GM18508 (cell line): Measurements from ENCODE around the gene ZNF598.
"Not testable (repeated sequence)": the region's sequence is repeated elsewhere in the genome, so short reads cannot be mapped to it uniquely, and the experiment has no call there.

Experiments used
- ATAC-seq: cut with Tn5 transposase; IDR thresholded peaks from one replicate; pipeline ENCODE4 v1.9.1; 2021; ENCODE audit warnings: moderate number of reproducible peaks; ENCODE audit not compliant: insufficient read depth, unreplicated experiment

The ZNF598 gene

DNA sequence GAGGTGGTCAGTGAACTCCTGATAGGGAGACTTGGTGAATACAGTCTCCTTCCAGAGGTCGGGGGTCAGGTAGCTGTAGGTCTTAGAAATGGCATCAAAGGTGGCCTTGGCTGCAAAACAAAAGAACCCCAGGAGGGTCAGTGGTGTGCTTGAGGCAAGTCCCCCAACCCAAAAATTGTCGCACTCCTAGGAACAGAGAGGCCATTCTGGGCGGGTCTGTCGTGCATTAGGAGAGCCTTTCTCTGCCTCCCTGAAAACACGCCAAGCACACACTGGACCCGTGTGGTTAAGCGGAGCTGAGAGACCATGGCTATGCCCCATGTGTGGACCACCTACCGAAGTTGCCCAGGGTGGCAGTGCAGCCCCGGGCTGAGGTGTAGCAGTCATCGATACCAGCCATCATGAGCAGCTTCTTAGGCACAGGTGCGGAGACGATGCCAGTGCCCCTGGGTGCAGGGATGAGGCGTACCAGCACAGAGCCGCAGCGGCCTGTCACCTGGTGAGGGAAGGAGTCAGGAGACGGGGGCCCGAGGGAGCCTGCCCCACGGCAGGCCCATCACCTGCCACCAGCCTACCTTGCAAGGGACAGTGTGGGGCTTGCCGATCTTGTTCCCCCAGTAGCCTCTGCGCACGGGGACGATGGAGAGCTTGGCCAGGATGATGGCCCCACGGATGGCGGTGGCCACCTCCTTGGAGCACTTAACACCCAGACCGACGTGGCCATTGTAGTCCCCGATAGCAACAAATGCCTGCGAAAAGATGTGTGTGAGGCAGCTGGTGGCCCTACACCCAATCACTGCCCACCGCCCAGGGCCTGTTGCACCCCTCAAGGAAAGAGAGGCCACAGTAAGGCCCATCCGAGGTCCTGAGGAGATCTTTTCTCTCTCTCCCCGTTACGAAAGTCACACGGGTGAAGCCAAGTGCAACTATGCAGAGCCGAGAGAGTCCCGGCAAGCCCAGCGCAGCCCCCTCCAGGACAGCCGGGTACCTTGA, 47.2 kb downstream of the ZNF598 start:
- ATAC-seq: not testable (repeated sequence)

DNA sequence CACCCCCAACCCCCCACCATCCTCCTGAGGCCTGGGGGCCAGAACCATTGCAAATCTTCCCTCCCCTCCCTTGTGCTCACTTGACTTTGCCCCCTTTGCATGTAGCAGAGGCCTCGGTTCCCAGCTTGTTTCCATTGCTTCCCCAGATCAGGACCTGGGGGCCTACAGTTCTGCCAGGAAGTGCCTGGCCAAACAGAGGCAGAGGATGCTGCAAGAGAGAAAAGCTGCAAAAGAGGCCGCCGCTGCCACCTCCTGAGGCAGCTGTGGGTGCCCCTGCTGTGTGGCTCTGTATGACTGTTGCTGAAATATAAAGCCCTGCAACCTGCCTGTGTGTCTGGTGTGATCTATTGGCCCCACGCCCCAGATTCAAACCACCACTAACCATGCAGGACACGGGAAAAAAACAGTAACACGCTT, 48.0 kb downstream of the ZNF598 start:
- no peak for ATAC-seq

DNA sequence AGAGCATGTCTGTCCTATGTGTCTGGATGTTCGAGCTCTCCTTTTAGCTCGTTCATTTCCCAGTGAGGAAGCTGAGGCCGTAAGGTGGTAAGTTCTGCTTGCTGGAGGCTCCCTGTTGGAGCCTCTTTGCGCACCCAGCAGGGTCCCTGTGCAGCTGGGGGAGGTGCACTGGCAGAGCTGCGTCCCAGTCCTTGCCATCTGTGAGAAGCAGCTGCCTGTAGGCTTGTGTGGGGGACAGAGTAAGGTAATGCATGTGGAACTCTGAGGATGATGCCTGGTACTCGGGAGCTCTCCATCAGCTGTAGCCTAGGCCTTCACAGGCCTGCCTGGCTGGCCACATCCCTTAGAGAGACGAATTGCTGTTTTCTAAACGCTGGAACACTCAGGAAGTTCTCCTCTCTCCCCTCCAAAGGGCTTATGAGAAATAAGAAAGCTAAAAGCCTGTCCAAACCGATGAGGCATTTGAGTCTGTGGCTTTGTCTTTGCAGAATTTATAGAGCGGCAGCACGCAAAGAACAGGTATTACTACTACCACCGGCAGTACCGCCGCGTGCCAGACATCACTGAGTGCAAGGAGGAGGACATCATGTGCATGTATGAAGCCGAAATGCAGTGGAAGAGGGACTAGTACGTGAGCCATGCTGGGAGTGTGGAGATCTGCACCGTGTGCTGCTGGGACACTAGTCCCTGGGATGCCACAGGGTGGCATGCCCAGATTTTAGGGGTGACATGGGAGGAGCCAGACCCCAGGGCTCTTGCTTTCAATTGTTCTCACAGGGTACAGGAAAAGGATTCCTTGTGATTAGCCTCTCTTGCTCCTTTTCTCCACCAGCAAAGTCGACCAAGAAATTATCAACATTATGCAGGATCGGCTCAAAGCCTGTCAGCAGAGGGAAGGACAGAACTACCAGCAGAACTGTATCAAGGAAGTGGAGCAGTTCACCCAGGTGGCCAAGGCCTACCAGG, 48.7 kb downstream of the ZNF598 start:
- ATAC-seq: no peak

DNA sequence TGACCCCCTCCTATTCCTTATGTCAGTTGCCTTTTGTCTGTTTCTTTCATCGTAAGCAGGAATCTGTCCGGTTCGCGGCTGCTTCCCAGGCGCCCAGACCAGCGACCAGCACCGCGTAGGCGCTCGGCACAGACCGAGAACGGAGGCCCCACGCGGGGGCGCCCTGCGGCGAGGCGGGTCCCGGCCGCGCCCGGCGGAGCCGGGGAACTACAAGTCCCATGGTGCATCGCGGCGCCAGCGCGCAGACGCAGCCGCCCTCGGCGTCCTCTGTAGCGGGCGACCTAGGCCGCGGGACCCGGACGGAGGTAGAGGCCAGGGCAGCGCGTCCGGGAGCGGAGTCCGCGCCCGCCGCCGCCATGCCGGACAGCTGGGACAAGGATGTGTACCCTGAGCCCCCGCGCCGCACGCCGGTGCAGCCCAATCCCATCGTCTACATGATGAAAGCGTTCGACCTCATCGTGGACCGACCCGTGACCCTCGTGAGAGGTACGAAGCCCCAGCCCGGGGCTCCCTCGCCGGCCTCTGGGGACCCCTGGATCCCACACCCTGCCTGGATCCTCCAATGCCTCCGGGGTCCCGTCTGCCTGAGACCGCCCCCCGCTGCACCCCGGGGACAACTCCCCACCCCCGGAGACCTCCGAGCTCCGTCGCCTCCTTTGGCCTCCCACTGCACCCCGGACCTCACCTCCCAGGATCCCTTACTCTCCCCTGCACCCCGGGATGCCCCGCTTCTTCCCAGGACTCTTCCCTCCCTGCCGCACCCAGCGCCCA, 50.2 kb downstream of the ZNF598 start, which contains the start of gene NDUFB10:
Gene NDUFB10, plus strand, starts transcription at position 270 of the 771 bp plus-strand sequence. Its CDS starts 87 bp downstream, at position 357.
- ATAC-seq: no peak

DNA sequence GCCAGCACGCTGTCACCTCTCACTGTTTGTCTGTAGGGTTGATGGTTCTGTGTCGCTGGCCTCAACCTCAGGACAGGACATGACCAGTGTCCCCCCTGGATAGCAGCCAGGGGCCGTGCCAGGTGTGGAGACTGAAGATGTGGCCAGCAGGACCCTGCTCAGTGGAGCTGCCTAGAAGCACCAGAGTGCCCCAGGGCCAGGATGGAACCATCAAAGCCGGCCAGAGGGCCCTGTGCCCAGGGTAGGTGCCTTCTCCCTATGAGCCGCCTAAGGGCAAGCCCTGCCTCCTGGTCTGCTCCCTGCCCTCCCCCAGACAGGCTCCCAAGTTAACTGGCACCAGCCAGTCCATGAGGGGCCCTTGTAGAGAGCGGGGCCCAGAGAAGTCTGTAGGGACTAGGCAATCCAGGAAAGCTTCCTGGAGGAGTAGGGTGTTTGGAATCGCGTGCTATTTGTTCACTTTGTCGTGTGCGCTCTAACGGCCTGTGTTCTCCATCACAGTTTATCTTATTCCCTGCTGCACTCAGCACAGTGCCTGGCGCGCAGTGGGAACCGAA, 50.8 kb downstream of the ZNF598 start:
- ATAC-seq: no peak

DNA sequence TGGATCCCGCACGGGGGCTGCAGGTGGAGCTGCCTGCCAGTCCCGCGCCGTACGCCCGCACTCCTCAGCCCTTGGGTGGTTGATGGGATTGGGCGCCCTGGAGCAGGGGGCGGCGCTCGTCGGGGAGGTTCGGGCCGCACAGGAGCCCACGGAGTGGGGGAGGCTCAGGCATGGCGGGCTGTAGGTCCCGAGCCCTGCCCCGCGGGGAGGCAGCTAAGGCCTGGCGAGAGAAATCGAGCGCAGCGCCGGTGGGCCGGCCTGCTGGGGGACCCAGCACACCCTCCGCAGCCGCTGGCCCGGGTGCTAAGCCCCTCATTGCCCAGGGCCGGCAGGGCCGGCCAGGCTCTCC, 51.5 kb downstream of the ZNF598 start:
- ATAC-seq: not testable (repeated sequence)

DNA sequence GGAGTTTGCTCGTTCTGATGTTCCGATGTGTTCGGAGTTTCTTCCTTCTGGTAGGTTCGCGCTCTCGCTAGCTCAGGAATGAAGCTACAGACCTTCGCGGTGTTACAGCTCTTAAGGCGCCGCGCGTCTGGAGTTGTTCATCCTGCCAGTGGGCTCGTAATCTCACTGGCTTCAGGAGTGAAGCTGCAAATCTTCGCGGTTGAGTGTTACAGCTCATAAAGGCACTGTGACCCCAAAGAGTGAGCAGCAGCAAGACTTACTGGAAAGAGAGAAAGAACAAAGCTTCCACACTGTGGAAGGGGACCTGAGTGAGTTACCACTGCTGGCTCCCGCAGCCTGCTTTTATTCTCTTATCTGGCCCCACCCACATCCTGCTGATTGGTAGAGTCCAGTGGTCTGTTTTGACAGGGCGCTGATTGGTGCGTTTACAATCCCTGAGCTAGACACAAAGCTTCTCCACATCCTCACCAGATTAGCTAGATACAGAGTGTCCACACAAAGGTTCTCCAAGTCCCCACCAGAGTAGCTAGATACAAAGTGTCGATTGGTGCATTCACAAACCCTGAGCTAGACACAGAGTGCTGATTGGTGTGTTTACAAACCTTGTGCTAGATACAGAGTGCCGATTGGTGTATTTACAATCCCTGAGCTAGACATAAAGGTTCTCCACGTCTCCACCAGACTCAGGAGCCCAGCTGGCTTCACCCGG, 52.0 kb downstream of the ZNF598 start:
- ATAC-seq: not testable (repeated sequence)

DNA sequence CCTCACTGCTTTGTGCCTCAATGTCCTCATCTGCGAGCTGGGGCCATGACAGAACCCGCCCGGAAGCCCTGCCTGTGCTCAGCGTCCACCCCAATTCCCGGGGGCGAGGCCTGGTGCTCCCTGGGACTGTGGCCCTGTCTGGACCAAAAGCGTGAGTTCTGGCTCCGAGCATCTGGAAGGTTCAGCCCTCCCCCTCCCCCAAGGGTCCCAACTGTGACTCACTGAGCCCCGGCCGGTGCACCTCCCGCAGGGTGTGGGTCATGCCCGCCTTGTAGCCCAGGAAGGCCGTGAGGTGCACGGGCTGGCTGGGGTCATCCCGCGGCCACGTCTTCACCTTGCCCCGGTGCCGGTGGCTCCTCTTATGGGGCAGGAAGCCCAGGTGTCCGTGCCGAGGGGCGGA, 55.9 kb downstream of the ZNF598 start:
- ATAC-seq: no peak

DNA sequence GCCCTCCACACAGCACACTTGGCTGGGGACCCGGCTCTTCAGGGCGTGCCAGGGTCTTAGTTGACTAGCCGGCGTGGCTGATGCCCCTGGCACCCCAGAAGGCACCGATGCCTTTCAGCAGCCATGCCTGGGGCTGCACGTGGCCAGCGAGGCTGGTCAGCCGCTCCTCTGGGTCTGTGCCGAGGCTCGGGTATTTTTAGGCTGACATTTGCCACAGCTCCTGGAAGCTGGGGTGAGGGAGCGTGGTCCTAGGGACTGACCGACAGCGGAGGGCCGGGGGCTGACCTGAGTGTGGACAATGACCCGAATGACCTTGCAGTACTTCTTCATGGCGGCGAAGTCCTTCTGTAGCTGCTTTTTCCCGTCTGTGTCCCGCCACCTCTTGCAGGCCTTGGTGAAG, 59.1 kb downstream of the ZNF598 start:
- no peak for ATAC-seq

DNA sequence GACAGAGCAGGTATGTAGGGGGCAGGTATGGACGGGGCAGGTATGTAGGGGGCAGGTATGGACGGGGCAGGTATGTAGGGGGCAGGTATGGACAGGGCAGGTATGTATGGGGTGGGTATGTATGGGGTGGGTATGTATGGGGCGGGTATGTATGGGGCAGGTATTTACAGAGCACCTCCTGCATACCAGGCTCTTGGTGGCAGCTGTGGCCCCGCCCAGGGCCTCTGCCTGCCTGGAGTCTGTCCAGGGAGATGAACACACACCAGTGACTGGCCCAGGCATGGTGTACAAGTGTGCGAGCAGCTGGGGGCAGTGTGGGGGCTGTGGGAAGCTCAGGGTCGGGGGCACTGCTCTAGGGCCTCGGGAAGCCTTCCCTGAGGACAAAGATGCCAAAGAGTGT, 59.6 kb downstream of the ZNF598 start:
- no peak for ATAC-seq

DNA sequence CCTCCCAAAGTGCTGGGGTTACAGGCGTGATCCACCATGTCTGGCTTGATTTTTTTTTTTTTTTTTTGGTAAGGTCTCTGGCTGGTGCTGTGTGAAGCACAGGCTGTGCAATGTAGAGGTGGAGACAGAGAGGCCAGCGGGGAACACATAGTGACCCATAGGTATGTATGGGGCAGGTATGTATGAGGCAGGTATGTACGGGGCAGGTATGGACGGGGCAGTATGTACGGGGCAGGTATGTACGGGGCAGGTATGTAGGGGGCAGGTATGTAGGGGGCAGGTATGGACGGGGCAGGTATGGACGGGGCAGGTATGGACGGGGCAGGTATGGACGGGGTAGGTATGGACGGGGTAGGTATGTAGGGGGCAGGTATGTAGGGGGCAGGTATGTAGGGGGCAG, 60.1 kb downstream of the ZNF598 start:
- ATAC-seq: no peak
